HEK293 (cell line): ENCODE measurements around the gene LRRC8E.

Experiments used
- CTCF ChIA-PET: fragments of 350-600 bp; formaldehyde crosslinking; extraction: SDS; loops from one replicate; lab custom pipeline; 2021; ENCODE audit warnings: antibody characterized with exemption; lab: Yijun Ruan, JAX
- POLR2A ChIA-PET: fragments of 300-600 bp; formaldehyde crosslinking; extraction: SDS; loops from one replicate; lab custom pipeline; 2020; ENCODE audit warnings: antibody characterized with exemption, inconsistent platforms; lab: Yijun Ruan, JAX
- H3K27ac ChIP-seq: fragments of 200-500 bp; sonication (Bioruptor generic); 2 replicates; pipeline ENCODE4 v1.5.1; 2014; ENCODE audit warnings: low read depth, low read length, control low read depth, inconsistent platforms; ENCODE audit errors: extremely low read depth
- H3K36me3 ChIP-seq, 2 experiments: fragments of 200-500 bp in 1 of 2; sonication (Bioruptor generic) in 1 of 2; 1 replicate in 1 of 2; 2 replicates in 1 of 2; pipeline ENCODE4 v1.5.1; 2014 to 2017; ENCODE audit warnings: inconsistent platforms in 2 of 2, low read length in 2 of 2; ENCODE audit not compliant: control insufficient read depth in 2 of 2, insufficient read depth in 1 of 2
- H3K4me1 ChIP-seq: fragments of 200-500 bp; sonication (Bioruptor generic); 2 replicates; pipeline ENCODE4 v1.5.1; 2014; ENCODE audit warnings: mild to moderate bottlenecking, low read length, inconsistent platforms; ENCODE audit not compliant: control insufficient read depth, insufficient read depth
- H3K4me3 ChIP-seq: 2 replicates; pipeline ENCODE4 v1.5.1; 2011; ENCODE audit warnings: low read depth, mild to moderate bottlenecking, control low read depth, low read length, moderate library complexity
- H3K9me3 ChIP-seq: fragments of 200-500 bp; sonication (Bioruptor generic); 2 replicates; pipeline ENCODE4 v1.5.1; 2014; ENCODE audit warnings: low read depth, low read length, inconsistent platforms; ENCODE audit not compliant: control insufficient read depth, insufficient read depth
- GLI4 ChIP-seq: fragments of 450-650 bp; formaldehyde crosslinking; IDR thresholded peaks from 2 replicates; pipeline ENCODE4 v1.5.1; 2016; ENCODE audit warnings: missing biosample characterization, missing genetic modification characterization
- HOXD13 ChIP-seq: sonication (generic); formaldehyde crosslinking; IDR thresholded peaks from 2 replicates; pipeline ENCODE4 v1.8.0; 2022; ENCODE audit warnings: missing genetic modification reagents, borderline replicate concordance
- SP3 ChIP-seq: fragments of 450-650 bp; formaldehyde crosslinking; IDR thresholded peaks from 2 replicates; pipeline ENCODE4 v1.5.1; 2016; ENCODE audit warnings: missing biosample characterization, missing genetic modification characterization
- YY2 ChIP-seq: fragments of 450-650 bp; formaldehyde crosslinking; IDR thresholded peaks from 2 replicates; pipeline ENCODE4 v1.5.1; 2016; ENCODE audit warnings: missing biosample characterization, missing genetic modification characterization
- ZNF140 ChIP-seq: fragments of 450-650 bp; formaldehyde crosslinking; IDR thresholded peaks from 2 replicates; pipeline ENCODE4 v1.5.1; 2016; ENCODE audit warnings: missing biosample characterization, missing genetic modification characterization
- ZNF19 ChIP-seq: fragments of 450-650 bp; formaldehyde crosslinking; IDR thresholded peaks from 2 replicates; pipeline ENCODE4; 2016; ENCODE audit warnings: missing biosample characterization, missing genetic modification characterization, low read depth
- ZNF423 ChIP-seq: fragments of 450-650 bp; formaldehyde crosslinking; IDR thresholded peaks from 2 replicates; pipeline ENCODE4 v1.5.1; 2016; ENCODE audit warnings: missing biosample characterization, missing genetic modification characterization
- ZNF548 ChIP-seq: fragments of 450-650 bp; formaldehyde crosslinking; IDR thresholded peaks from 2 replicates; pipeline ENCODE4 v1.5.1; 2016; ENCODE audit warnings: missing biosample characterization, missing genetic modification characterization
- ZNF549 ChIP-seq: fragments of 450-650 bp; IDR thresholded peaks from 2 replicates; pipeline ENCODE4 v1.5.1; 2018; ENCODE audit warnings: missing biosample characterization, missing genetic modification characterization, mild to moderate bottlenecking, inconsistent platforms, moderate library complexity
- ZNF561 ChIP-seq: fragments of 450-650 bp; IDR thresholded peaks from 2 replicates; pipeline ENCODE4 v1.5.1; 2018; ENCODE audit warnings: missing biosample characterization, missing genetic modification characterization, borderline replicate concordance
- ZSCAN23 ChIP-seq: fragments of 450-650 bp; formaldehyde crosslinking; IDR thresholded peaks from 2 replicates; pipeline ENCODE4 v1.5.1; 2016; ENCODE audit warnings: missing biosample characterization, missing genetic modification characterization
- TF ChIP-seq, protein P1 (sequence below): fragments of 450-650 bp; formaldehyde crosslinking; IDR thresholded peaks from 2 replicates; pipeline ENCODE4 v1.5.1; 2017; ENCODE audit warnings: missing biosample characterization, missing genetic modification characterization
- TF ChIP-seq, protein P2 (sequence below): fragments of 450-650 bp; formaldehyde crosslinking; IDR thresholded peaks from 2 replicates; pipeline ENCODE4 v1.5.1; 2016; ENCODE audit warnings: missing biosample characterization, missing genetic modification characterization
- TF ChIP-seq, protein P3 (sequence below): fragments of 450-650 bp; formaldehyde crosslinking; IDR thresholded peaks from 2 replicates; pipeline ENCODE4 v1.5.1; 2016; ENCODE audit warnings: missing biosample characterization, missing genetic modification characterization
- TF ChIP-seq, protein P4 (sequence below): fragments of 450-650 bp; formaldehyde crosslinking; IDR thresholded peaks from 2 replicates; pipeline ENCODE4; 2016; ENCODE audit warnings: missing biosample characterization, missing genetic modification characterization
- TF ChIP-seq, protein P5 (sequence below): fragments of 450-650 bp; formaldehyde crosslinking; IDR thresholded peaks from 2 replicates; pipeline ENCODE4 v1.5.1; 2016; ENCODE audit warnings: missing biosample characterization, missing genetic modification characterization
- TF ChIP-seq, protein P6 (sequence below): fragments of 450-650 bp; IDR thresholded peaks from 2 replicates; pipeline ENCODE4 v1.5.1; 2018; ENCODE audit warnings: missing biosample characterization, missing genetic modification characterization

LRRC8E gene

DNA sequence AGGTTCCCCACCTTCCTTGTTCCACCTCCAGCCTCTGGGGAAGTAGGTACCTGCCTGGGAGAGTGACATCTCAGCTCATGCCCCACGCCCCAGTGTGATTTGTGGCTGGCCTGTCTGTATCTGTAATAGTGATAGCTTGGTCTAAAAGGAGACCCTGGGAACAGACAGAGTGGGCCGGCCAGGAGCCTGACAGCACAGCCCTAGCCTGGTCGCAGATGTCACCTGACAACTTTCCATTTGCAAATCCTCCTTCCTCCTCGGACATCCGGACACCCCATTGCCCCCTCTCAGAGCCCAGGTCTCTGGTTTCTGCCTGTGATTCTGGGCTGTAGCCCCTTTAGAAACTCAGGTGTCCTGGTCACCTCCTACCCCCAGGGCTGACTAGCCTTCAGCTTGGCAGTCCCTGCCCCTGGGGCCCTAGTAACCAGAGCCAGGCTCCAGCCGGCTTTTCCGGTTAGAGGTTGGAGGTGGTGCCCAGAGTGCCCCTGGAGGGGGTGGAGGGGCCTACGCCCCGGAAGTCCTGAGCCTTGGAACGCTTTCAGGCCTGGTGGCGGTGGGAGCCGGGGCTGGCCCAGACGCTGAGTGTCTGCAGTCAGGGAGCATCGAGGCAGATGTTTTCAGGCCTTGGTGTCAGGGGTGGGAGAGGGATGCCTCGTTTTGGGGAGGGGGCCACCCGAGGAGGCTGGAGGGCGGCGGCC is 6.5 kb downstream of the LRRC8E start:
- H3K36me3 ChIP-seq = peaks cover 3 to 20% of the 10 kb centered on the region in 2 experiments; a peak in 2 of 3 replicates
- peaks cover 5% of the 10 kb centered on the region; the same call in 1 of the 2 replicates for H3K4me1 ChIP-seq
- no peak overlapping the region for H3K27ac ChIP-seq
- H3K9me3 ChIP-seq = no peaks in the 10 kb centered on the region
- TF ChIP-seq, protein P1, sequence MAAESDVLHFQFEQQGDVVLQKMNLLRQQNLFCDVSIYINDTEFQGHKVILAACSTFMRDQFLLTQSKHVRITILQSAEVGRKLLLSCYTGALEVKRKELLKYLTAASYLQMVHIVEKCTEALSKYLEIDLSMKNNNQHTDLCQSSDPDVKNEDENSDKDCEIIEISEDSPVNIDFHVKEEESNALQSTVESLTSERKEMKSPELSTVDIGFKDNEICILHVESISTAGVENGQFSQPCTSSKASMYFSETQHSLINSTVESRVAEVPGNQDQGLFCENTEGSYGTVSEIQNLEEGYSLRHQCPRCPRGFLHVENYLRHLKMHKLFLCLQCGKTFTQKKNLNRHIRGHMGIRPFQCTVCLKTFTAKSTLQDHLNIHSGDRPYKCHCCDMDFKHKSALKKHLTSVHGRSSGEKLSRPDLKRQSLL (tag by site-specific recombination) = no peak
- TF ChIP-seq HOXD13 (CRISPR knock-in tag) = no peak
- TF ChIP-seq, protein P2, sequence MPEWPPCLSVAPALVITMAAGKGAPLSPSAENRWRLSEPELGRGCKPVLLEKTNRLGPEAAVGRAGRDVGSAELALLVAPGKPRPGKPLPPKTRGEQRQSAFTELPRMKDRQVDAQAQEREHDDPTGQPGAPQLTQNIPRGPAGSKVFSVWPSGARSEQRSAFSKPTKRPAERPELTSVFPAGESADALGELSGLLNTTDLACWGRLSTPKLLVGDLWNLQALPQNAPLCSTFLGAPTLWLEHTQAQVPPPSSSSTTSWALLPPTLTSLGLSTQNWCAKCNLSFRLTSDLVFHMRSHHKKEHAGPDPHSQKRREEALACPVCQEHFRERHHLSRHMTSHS (tag by site-specific recombination) = no peak
- TF ChIP-seq, protein P3, sequence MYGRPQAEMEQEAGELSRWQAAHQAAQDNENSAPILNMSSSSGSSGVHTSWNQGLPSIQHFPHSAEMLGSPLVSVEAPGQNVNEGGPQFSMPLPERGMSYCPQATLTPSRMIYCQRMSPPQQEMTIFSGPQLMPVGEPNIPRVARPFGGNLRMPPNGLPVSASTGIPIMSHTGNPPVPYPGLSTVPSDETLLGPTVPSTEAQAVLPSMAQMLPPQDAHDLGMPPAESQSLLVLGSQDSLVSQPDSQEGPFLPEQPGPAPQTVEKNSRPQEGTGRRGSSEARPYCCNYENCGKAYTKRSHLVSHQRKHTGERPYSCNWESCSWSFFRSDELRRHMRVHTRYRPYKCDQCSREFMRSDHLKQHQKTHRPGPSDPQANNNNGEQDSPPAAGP (tag by site-specific recombination) = no peak
- TF ChIP-seq YY2 (tag by site-specific recombination) = no peak
- no peak for TF ChIP-seq ZSCAN23 (tag by site-specific recombination)
- no peak for TF ChIP-seq ZNF19 (tag by site-specific recombination)
- TF ChIP-seq, protein P4, sequence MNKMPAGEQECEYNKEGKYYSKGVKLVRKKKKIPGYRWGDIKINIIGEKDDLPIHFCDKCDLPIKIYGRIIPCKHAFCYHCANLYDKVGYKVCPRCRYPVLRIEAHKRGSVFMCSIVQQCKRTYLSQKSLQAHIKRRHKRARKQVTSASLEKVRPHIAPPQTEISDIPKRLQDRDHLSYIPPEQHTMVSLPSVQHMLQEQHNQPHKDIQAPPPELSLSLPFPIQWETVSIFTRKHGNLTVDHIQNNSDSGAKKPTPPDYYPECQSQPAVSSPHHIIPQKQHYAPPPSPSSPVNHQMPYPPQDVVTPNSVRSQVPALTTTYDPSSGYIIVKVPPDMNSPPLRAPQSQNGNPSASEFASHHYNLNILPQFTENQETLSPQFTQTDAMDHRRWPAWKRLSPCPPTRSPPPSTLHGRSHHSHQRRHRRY = no peak
- TF ChIP-seq, protein P5, sequence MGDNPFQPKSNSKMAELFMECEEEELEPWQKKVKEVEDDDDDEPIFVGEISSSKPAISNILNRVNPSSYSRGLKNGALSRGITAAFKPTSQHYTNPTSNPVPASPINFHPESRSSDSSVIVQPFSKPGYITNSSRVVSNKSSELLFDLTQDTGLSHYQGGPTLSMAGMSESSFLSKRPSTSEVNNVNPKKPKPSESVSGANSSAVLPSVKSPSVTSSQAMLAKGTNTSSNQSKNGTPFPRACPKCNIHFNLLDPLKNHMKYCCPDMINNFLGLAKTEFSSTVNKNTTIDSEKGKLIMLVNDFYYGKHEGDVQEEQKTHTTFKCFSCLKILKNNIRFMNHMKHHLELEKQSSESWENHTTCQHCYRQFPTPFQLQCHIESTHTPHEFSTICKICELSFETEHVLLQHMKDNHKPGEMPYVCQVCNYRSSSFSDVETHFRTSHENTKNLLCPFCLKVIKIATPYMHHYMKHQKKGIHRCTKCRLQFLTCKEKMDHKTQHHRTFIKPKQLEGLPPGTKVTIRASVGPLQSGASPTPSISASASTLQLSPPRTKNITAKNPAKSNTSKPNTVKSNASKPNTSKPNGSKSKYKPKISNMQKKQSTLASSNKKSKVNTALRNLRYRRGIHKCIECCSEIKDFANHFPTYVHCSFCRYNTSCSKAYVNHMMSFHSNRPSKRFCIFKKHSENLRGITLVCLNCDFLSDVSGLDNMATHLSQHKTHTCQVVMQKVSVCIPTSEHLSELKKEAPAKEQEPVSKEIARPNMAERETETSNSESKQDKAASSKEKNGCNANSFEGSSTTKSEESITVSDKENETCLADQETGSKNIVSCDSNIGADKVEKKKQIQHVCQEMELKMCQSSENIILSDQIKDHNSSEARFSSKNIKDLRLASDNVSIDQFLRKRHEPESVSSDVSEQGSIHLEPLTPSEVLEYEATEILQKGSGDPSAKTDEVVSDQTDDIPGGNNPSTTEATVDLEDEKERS = no peak
- TF ChIP-seq ZNF561 (tag by site-specific recombination) = no peak
- TF ChIP-seq ZNF140 (tag by site-specific recombination) = no peak
- TF ChIP-seq, protein P6, sequence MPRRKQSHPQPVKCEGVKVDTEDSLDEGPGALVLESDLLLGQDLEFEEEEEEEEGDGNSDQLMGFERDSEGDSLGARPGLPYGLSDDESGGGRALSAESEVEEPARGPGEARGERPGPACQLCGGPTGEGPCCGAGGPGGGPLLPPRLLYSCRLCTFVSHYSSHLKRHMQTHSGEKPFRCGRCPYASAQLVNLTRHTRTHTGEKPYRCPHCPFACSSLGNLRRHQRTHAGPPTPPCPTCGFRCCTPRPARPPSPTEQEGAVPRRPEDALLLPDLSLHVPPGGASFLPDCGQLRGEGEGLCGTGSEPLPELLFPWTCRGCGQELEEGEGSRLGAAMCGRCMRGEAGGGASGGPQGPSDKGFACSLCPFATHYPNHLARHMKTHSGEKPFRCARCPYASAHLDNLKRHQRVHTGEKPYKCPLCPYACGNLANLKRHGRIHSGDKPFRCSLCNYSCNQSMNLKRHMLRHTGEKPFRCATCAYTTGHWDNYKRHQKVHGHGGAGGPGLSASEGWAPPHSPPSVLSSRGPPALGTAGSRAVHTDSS (tag by site-specific recombination) = no peak
- no peak for TF ChIP-seq SP3
- no peak for TF ChIP-seq ZNF423 (tag by site-specific recombination)
- no peak for TF ChIP-seq ZNF548 (tag by site-specific recombination)
- TF ChIP-seq ZNF549 = no peak
- no peak for TF ChIP-seq GLI4 (tag by site-specific recombination)
- POLR2A ChIA-PET = no interaction called here
- no peak overlapping the region for H3K4me3 ChIP-seq
- CTCF ChIA-PET = interaction anchor here (0.5 to 0.8 kb wide), 2 partner anchors 26 to 1437 kb away, joined by 3 to 4 read pairs; no protein-coding TSS in a partner anchor
